Duodenal mucosa (tissue), 2 donors: Measurements from ENCODE around the gene WNT1.

Experiments used
- H3K27ac ChIP-seq: one replicate; pipeline ENCODE4 v1.7.0; 2013; ENCODE audit warnings: low read depth, low read length
- H3K27me3 ChIP-seq, 2 donors: one replicate each; pipeline ENCODE4 v1.7.0; 2013; ENCODE audit warnings: low read length in 2 of 2, control low read depth in 1 of 2; ENCODE audit not compliant: insufficient read depth in 2 of 2, control insufficient read depth in 1 of 2
- H3K36me3 ChIP-seq, 2 donors: one replicate each; pipeline ENCODE4 v1.7.0; 2013; ENCODE audit warnings: low read length in 2 of 2, control low read depth in 1 of 2; ENCODE audit not compliant: insufficient read depth in 2 of 2, control insufficient read depth in 1 of 2
- H3K4me1 ChIP-seq, 2 donors: one replicate each; pipeline ENCODE4 v1.7.0; 2013; ENCODE audit warnings: low read length in 2 of 2, control low read depth in 1 of 2; ENCODE audit not compliant: insufficient read depth in 2 of 2, control insufficient read depth in 1 of 2
- H3K4me3 ChIP-seq, 2 donors: one replicate each; pipeline ENCODE4 v1.7.0; 2013; ENCODE audit warnings: low read length in 2 of 2, low read depth in 1 of 2
- H3K9ac ChIP-seq, 2 donors: one replicate each; pipeline ENCODE4 v1.7.0; 2013; ENCODE audit warnings: low read length in 2 of 2, low read depth in 1 of 2
- H3K9me3 ChIP-seq, 2 donors: one replicate each; pipeline ENCODE4 v1.7.0; 2013; ENCODE audit warnings: low read length in 2 of 2, control low read depth in 1 of 2; ENCODE audit not compliant: control insufficient read depth in 1 of 2

WNT1 gene

GRCh38 chr12:48999371-49000131, 21.4 kb downstream of the WNT1 start, which contains the start of gene DDN:
TSS of gene DDN (minus strand) at chr12:48999375. CDS start at chr12:48999287, 88 bp downstream.
- Histone ChIP-seq H3K36me3 (peaks cover 19 to 34% of the 10 kb centered on the region in 2 donors), H3K27me3 (peaks cover 34 to 36% of the 10 kb centered on the region in 2 donors), H3K9ac (no peak within 1 kb of the TSS), H3K4me3 (peak within 1 kb of the TSS; percentile 51 to 64), H3K9me3 (no peaks in the 10 kb centered on the region), H3K4me1 (peaks cover 23 to 34% of the 10 kb centered on the region in 2 donors), H3K27ac (no peak within 1 kb of the TSS)

- H3K27ac ChIP-seq = no peak overlapping the region
- no peak overlapping the region for H3K9ac ChIP-seq
- H3K9me3 ChIP-seq = no peaks in the 10 kb centered on the region
- H3K4me1 ChIP-seq = peaks cover 18 to 30% of the 10 kb centered on the region in 2 donors
- no peak overlapping the region for H3K4me3 ChIP-seq
- peaks cover 29 to 30% of the 10 kb centered on the region in 2 donors for H3K27me3 ChIP-seq
- H3K36me3 ChIP-seq = peaks cover 27 to 42% of the 10 kb centered on the region in 2 donors
Observed at GRCh38 chr12:49000346-49000745, 22.2 kb downstream of the WNT1 start.

DNA sequence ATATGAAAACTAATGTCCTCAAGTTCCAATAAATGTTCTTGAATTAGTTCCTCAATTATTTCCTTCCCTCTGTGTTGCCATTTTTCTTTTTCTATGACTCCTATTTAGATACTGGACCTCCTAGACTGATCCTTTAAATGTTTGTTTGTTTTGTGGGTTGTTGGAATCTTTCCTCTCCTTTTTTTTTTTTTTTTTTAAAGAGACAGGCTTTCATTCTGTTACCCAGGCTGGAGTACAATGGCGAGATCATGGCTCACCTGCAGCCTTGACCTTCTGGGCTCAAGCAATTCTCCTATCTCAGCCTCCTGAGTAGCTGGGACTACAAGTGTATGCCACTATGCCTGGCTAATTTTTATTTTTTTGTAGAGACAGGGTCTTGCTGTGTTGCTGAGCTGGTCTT, 30.8 kb downstream of the WNT1 start:
- H3K4me1 ChIP-seq = no peaks in the 10 kb centered on the region
- H3K27me3 ChIP-seq = no peaks in the 10 kb centered on the region
- H3K27ac ChIP-seq = no peak overlapping the region
- no peaks in the 10 kb centered on the region for H3K9me3 ChIP-seq
- no peak overlapping the region for H3K4me3 ChIP-seq
- H3K36me3 ChIP-seq = peaks cover 24 to 54% of the 10 kb centered on the region in 2 donors
- H3K9ac ChIP-seq = no peak overlapping the region

- no peaks in the 10 kb centered on the region for H3K4me1 ChIP-seq
- peaks cover 14 to 41% of the 10 kb centered on the region in 2 donors for H3K36me3 ChIP-seq
- no peak overlapping the region for H3K4me3 ChIP-seq
- no peak overlapping the region for H3K9ac ChIP-seq
- no peak overlapping the region for H3K27ac ChIP-seq
- no peaks in the 10 kb centered on the region for H3K9me3 ChIP-seq
- H3K27me3 ChIP-seq = no peaks in the 10 kb centered on the region
Observed at GRCh38 chr12:49010092-49010668, 32.1 kb downstream of the WNT1 start.

DNA sequence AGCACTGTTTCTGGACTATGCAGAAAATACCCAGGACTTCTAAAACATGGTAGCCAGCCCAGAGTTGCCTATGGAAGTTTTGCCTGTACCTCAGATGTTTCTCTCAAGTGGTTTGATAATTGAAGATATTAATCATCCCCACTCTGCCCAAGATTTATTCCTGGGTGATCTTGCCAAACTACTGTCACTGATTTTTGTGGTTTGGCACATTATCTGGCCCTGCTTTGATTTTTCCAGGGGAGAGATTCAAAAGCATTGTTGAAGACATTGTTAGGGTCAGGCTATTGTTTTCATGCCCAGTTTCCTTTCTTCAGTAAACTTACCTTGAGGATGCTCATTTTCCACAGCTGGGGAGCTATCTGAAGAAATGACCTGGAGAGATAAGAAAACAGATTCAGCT, 34.6 kb downstream of the WNT1 start:
- Histone ChIP-seq H3K4me3 (no peak overlapping the region), H3K4me1 (peaks cover 6% of the 10 kb centered on the region in 2 donors)

DNA sequence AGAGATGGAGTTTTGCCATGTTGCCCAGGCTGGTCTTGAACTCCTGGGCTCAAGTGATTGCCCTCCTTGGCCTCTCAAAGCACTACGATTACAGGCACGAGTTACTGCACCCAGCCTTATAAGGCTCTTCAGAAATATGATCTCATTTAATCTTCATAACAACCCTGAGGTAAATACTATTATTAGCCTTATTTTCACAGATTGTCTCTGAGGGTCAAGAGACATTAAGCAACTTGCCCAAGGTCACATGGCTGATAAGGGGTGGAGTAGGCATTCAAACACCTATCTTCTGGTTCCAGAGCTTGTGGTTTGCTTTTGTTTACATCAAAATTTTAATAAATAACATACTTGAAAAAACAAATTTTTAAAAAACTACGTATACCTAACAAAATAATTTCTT, 35.3 kb downstream of the WNT1 start:
- Histone ChIP-seq H3K27ac (no peak overlapping the region), H3K4me1 (peaks cover 9 to 12% of the 10 kb centered on the region in 2 donors), H3K4me3 (no peak overlapping the region)

More for the DNA sequence above, 34.6 kb downstream of the WNT1 start:
- no peaks in the 10 kb centered on the region for H3K9me3 ChIP-seq
- H3K27ac ChIP-seq = no peak overlapping the region
- peaks cover 9 to 35% of the 10 kb centered on the region in 2 donors for H3K36me3 ChIP-seq
- no peak overlapping the region for H3K9ac ChIP-seq
- no peaks in the 10 kb centered on the region for H3K27me3 ChIP-seq

DNA sequence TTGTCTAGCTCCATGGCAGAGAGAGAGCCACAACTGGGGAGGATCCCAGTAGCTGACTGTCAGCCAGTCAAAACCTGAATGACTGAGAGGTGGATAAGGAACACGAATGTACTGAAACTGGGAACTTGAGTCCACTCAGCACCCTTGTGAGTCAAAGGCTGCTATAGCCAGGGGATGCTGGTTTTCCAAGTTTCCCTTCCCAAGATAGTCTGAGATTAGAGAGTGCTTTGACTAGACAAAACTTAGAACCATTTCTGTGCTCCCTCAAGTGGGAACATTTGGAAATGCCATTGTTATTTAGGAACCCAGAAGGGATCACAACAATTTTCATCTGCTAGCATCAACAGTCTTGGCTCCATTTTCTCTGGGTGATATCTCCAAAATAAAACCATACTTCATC, 36.4 kb downstream of the WNT1 start:
- no peaks in the 10 kb centered on the region for H3K27me3 ChIP-seq
- H3K9ac ChIP-seq = no peak overlapping the region
- H3K4me1 ChIP-seq = peaks cover 9 to 12% of the 10 kb centered on the region in 2 donors
- H3K9me3 ChIP-seq = no peaks in the 10 kb centered on the region
- H3K27ac ChIP-seq = no peak overlapping the region
- H3K36me3 ChIP-seq = peaks cover 9 to 33% of the 10 kb centered on the region in 2 donors
- no peak overlapping the region for H3K4me3 ChIP-seq

More for the DNA sequence above, 35.3 kb downstream of the WNT1 start:
- no peaks in the 10 kb centered on the region for H3K9me3 ChIP-seq
- H3K9ac ChIP-seq = no peak overlapping the region
- H3K36me3 ChIP-seq = peaks cover 9 to 33% of the 10 kb centered on the region in 2 donors
- H3K27me3 ChIP-seq = no peaks in the 10 kb centered on the region

DNA sequence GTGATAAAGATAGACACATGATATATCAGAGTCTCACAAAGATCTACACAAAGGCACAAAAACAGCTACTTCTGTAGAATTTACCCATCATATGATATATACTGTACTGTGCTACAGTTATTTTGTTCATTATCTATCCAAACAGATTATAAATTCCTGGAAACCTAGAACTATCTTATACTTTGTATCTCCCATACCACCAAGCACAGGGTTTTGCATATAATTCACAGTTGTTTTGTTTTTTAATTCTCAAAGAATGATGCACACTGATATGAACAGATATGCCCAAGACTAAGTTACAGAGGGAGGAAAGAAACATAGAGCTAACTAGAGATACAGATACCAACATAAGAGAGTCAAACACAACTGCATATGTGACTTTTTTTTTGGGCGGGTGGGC, 37.1 kb downstream of the WNT1 start:
- Histone ChIP-seq H3K36me3 (peaks cover 9 to 30% of the 10 kb centered on the region in 2 donors), H3K27ac (no peak overlapping the region), H3K4me1 (peaks cover 9 to 12% of the 10 kb centered on the region in 2 donors), H3K27me3 (no peaks in the 10 kb centered on the region), H3K9ac (no peak overlapping the region), H3K4me3 (no peak overlapping the region), H3K9me3 (no peaks in the 10 kb centered on the region)

DNA sequence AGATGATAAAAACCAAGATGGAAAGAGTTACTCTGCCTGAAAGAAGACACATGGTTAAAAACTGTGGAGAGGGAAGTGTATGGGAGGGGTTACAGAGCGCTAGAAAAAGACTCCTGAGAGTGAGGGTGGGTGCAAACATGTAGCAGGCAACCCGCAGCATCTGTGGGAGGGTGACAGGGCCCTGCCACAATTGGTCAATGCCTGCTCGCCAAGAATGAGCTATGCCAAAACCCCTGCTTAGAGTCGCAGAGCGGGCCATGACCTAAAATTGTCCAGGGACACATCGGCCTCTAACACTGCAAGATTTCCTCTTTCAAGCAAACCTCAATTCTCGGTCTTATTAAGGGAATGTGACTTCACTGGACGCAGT, 39.8 kb downstream of the WNT1 start:
- peak overlapping the region; percentile 98 to 100 for H3K9ac ChIP-seq
- H3K9me3 ChIP-seq = no peaks in the 10 kb centered on the region
- peak overlapping the region; percentile 84 for H3K27ac ChIP-seq
- peaks cover 7 to 21% of the 10 kb centered on the region in 2 donors for H3K36me3 ChIP-seq
- no peaks in the 10 kb centered on the region for H3K27me3 ChIP-seq
- H3K4me1 ChIP-seq = peaks cover 9 to 12% of the 10 kb centered on the region in 2 donors
- H3K4me3 ChIP-seq = peak overlapping the region; percentile 97 to 100
